ENCODE data around the gene TUBGCP3.
A peak's percentile ranks its signal among the peaks of the same experiment; 100 is the strongest.
"Not testable (repeated sequence)": the region's sequence is repeated elsewhere in the genome, so short reads cannot be mapped to it uniquely, and the experiment has no call there.

TUBGCP3 gene

DNA sequence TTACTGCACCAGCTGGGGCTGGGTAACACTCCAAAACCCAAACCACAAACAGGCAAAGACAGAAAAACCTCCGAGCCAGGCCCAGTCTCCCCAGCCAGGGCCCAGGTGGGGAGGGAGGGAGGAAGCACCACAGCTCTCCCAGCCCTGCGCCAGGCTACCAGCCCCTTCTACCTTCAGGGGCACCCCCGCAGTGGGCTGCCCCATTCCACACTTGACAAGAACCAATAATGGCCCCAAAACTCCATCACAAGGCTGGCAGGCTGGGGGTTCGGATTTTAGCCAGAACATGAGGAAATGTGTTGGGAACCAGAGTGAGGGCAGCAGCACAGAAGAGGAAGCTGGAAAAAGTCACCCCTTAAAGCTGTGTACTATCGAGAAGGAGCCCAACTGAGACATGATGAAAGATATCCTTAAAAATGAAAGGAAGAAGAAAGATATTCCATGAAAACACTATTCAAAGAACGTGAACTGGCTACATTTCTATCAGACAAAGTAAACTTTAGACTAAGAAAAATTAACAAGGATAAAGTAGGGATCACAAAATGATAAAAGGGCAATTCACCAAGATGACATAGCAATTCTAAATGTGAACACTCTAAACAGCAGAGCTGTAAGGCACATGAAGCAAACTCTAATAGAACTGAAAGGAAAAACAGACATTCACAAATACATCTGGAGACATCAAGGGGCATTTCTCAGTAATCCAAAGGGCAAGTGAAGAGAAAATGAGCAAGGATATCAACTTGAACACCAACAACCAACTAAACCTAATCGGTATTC lies 12.9 kb downstream of the TUBGCP3 start:
- no peak for DNase-seq

DNA sequence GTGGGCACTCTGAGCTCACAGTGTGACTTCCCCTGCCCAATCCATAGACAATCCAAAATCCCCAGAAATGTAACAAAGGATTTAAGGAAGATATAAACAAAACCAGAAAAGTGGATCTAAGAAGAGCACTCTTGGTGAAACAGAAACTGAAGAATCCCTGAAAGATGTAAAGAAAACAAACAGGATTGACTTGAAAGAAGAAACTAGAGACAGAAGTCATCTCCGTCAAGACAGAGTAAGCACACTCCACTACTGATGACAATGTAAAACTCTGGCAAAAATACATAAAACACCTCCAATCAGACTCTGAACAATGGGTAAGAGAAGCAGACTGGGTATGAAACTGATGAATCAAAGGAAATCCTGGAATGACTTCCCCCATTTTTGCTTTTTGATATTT lies 13.5 kb downstream of the TUBGCP3 start:
- DNase-seq = no peak

DNA sequence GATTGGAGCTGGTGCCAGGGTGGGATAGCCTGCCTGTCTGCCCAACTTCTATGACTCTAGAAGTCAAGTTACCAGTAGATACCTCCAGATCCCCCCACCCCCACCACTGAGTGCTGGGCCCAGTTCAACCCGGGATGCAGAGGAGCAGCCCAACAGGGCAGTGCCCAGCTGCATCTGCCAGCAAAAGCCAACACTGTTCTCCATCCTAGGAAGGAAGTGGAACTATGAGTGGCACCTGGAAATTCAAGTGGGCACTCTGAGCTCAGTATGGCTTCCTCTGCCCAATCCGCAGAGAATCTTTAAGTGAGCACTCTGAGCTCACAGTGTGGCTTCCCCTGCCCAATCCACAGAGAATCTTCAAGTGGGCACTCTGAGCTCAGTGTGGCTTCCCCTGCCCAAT lies 14.2 kb downstream of the TUBGCP3 start:
- DNase-seq = no peak

DNA sequence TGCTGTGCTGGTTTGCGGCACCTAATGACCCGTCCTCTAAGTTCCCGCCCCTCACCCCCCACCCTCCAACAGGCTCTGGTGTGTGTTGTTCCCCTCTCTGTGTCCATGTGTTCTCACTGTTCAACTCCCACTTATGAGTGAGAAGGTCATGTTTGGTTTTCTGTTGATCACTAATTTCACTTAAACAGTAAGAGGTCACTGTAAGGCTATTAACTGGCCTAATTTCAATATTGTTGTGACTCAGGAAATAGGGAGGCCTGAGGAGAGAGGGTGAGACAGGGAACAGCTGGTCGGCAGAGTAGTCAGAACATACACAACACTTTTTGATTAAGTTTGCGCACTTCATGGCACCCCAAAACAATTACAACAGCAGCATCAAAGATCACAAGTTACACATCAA lies 15.6 kb downstream of the TUBGCP3 start:
- DNase-seq = no peak

DNA sequence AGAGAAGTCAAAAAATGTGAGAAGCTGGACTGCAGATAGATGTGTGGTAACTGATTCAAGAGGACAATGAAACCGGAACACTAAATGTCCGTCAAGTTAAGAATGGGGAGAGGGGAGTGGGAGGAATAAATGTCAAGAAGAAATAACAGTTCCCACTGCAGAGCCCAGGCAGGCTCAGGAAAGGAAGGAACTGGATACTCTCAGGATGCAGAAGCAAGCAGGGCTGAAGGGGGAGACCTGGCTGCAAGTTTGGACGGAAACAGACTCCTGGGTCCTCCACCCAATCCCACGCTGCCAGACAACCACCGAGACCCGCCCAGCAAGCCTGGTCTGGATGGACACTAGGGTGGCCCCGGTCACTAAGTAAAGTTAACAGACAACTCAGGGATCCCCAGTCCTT lies 18.1 kb downstream of the TUBGCP3 start:
- no peak for DNase-seq

DNA sequence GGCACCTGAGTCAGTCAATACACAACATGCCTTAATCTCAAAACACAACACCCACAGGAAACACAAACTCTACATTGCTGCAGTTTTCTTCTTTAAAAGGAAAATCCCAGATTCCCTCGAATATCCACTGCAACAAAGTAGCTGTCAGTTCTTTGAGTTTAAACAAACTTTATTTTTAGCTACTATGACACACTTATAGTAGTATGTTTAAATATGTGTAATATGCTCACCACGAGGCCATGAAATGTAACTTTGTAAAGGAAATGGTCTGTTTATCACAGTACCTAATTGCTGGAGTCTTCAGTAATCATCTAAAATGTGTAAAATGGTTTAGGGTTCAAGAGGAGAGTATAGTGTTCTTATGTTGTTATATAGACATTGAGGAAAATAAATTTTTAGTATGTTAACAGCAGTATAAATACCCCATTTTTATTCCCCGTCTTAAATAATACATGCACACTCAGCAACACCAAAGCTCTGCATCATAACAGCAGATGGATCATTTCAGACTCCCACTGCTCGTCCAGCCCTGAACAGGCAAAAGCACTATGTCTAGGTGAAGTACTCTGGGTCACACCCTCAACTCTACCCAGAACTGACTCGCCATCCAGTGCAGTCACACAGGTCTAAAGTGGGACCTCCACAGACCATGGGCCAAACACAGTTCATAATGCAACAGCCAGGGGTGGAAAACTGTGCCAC lies 20.6 kb downstream of the TUBGCP3 start:
- DNase-seq = no peak

DNA sequence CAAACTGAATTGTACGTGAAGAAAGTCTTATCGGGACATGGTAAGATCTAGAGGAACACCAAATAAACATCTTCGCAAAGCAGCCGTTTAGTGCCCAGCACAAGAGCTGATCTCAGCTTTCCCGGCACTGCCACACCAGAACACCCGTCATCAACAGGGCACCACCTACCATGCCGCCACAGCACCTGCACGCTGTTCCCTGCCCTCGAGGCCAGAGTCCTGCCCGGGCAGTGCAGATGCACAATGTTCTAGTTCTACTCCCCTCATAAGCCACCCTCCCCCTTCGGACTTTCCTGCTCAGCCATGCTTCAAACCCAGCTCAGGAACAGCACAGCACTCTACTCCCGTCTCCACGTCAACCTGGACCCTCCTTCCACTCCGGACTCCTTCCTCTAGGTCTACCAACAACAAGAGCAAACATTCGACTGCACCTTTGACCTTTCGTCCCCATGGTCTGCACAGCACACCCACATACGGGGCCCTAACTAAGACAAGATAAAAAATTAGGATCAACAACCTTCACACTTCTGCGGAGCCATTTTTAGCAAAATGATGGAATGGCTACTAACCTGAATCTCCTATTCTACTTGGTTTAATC lies 25.1 kb downstream of the TUBGCP3 start:
- no peak for DNase-seq

DNA sequence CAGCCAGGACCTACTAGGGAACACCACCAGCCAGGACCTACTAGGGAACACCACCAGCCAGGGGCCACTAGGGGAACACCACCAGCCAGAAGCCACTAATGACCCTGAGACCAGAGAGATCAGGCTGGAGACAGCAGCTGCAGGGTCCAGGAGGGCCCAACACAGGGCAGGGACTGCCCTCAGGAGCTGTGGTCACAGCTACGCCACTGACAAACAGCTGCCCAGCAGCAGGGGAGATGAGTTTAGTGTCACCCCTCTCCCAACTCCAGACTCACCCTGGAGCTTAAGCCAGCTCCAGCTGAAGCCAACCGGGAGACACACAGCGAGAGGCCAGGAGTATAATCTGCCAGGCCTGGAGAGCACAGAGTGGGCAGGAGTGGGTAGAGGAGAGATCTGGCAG lies 25.7 kb downstream of the TUBGCP3 start:
- DNase-seq = no peak

DNA sequence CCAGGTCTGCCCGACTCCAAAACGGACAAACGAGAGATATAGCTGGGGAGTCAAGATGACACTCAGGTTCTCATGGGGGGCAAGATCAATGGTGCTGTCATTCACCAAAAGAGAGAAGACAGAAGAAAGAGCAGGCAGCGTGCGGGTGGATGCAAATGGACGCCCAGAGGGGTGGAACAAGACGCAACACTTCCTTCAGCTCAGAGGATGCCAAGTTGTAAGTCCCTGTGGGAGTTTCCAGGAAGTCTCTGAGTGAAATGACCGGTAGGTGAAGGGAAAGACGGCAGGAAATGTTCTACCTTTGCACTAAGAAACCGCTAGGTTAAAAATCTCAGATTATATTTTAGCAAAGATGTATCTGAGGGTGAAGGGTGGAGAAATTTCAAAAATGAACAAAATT lies 26.5 kb downstream of the TUBGCP3 start:
- no peak for DNase-seq

DNA sequence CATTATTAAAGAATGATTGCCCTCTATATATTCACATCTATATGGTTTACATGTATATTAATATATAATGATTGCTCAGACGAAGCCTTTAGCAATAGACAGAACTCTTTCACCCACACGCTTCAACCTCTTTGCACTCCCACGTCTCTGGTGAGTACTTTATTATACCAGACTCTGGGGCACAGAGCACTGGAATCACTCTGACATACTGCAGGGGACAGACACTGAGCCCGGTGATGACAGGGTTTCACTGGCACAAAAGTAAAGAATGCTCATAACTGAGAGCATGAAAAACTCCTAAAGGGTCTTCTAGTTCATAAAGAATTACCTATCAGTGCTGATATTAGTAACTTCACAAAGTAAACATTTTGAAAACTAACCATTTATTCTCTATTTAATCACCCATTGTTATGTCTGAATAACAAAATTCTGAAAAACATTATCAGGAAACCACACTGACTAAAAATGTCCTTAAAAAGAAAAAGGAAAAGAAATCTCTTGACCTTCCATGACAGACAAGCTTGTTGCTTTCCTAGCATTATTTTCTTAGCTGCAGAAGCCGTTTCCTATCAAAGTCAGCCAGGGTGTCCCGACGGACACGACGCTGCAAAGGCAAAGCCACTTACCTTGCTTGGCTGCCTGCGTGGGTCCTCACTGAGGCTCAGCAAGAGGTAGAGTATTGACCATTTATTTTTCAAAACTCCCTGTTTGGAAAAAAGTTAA lies 29.1 kb downstream of the TUBGCP3 start:
- no peak for DNase-seq

DNA sequence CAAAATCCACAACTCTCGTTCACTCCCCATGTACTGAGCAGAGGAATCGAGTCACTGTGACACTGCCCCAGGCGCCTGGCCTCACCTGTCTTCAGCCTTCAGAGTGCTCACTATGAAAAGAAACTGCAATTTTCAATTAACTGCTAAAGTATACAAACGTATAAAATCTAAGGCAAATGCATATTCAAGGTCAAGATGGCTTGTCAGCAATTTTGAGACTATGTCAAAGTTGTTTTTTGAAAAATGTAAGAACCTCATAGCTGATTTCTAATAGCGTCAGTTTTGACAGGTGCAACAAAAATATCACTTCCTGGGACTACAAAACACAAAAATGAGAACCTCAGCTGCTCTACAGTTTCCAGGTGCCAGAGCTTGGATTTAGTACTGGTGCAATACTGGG lies 31.4 kb downstream of the TUBGCP3 start:
- DNase-seq = no peak

DNA sequence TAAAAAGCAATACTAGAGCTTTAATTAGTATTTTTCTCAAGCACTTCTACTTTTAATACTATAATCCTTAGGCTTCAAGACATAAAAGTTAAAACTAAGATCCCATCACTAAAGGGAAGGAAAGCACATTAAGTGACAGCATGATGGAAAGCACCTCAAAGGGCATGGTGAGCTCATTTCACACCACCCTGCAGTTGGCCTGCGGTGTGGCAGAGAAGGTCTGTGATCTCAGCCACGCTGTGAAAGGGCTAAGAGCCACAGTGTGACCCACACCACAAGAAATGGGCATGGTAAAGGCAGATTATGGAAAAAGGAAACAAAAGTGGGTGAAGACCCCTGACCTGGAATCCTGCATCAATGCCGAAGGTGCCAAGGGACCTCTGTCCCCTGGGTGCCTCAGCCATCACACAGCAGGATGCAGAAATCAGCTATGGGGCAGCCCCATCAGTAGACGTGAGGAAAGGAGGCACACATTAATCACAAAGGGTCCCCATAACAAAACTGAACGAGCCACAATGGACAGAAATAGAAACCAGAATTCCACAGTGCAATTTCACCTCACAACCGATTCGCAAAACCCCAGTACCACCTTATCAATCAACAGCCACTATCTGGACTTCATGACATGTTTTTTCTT lies 33.6 kb downstream of the TUBGCP3 start:
- no peak for DNase-seq

DNA sequence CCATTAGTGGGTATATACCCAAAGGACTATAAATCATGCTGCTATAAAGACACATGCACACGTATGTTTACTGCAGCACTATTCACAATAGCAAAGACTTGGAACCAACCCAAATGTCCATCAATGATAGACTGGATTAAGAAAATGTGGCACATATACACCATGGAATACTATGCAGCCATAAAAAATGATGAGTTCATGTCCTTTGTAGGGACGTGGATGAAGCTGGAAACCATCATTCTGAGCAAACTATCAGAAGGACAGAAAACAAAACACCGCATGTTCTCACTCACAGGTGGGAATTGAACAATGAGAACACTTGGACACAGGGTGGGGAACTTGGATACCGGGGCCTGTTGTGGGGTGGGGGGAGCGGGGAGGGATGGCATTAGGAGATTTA lies 39.0 kb downstream of the TUBGCP3 start:
- DNase-seq = not testable (repeated sequence)

DNA sequence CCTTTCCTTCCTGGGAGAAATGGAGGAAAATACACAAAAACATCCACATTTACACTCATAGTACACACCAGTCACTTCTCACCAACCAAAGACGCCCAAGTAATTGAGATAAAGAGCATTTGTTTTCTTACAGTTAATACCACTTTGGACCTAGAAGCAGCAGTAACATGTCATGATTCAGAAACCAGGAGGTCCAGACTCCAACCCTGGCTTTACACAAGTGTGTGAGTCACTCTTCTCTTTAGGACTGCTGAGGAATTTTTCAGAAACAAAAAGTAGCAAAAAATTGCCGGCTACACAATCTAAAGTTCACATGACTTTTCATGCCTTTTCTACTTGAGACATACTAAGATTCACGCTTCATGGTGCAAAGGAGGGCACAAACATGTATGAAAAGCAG lies 42.1 kb downstream of the TUBGCP3 start:
- peak; percentile 65 for DNase-seq

DNA sequence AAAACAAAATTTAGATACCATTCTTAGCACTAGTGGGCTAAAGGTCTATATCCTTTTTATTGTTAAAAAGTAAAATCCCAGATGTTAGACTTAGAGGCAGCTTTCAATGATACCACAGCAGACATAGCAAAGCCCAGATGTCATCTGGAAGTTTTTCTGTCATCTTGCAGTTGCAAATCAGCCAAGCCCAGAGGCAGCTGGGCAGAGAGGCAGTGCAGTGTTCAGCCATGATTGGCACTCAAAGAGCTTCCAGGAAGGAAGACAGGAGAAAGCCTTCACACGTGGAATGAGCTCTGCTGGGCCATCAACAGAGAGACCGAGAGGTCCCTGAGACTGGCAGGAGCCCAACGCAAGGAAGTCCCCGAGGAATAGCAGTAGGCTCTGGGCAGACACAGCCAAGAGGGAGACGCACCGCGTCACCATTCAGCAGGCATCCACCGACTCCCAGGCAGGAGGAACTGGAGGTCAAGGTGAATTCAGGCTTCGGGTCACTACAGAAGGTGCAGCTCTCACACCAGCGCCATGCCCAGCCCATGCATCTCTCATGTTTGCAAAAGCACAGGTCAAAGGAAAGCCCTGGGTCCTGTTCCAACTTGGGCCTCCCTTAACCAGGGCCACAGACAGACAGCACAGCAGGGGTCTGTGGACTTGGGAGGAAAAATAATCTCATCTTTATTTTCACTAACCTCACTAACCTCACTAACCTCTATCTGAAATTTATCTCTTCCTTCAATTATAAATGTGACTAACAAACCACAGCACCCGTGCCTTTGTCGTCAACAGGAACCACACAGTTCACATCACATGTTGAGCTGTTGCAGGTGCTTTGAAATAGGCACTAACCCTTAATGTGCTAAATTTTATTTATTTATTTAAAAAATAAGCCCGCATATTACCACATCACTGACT lies 54.9 kb downstream of the TUBGCP3 start:
- DNase-seq = no peak

DNA sequence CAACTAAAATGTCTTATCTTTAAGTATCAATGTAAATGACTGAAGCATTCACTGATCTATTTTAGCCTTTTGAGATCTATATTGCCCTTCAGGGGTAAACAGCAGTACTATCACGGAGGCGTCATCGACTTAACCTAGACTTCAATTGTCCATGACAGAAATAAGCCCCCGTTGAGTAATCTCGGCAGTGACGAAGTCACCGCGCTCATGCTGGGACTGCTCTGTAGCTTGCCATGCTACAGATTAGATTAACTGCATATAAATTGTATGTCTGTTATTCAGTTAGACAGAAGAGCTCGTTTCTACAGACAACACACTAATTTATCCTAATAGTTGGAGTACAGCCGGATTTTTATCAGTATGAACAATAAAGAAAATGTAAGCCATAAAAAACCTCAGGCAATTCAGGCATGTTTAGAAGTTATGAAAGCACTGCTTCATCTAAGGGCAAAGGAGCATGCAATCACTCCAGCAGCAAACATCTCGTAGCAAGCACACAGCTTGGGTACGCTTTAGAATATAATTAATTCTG lies 56.6 kb downstream of the TUBGCP3 start:
- no peak for DNase-seq

DNA sequence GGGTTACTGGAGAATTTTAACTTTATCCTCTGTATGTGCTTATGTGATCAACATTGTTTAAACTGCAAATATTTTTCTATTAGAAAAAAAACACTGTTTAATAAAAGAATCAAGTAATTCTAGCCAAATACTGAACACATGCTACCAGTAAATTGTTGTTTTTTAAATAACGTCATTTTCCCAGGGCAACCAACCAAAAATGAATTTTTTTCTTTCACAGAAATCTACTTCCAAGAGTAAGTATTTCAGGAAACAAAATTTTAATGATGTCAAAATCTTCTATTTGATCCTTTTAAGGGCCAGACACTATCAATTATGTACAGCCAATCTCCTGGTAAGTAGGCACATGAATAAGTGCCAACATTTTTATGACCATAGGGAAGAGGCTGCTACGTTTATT lies 57.1 kb downstream of the TUBGCP3 start:
- no peak for DNase-seq

DNA sequence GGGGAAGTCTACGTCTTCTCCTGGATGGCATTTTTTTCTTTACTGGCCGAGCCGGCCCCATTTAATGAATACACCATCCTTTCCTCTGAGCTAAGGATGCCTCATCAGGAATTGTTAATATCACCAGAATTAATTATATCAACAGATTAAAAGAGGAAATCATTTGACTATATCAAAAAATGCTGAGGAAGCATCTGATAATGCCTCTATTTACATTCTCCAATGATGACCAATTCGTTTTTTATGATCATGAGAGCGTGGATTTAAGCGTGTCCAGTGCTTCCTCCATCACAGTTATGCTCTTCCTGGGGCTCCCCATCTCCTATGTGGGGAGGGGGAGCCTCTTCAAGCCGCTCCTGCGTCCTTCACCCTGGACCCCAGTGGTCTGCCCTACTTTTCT lies 58.7 kb downstream of the TUBGCP3 start:
- no peak for DNase-seq

DNA sequence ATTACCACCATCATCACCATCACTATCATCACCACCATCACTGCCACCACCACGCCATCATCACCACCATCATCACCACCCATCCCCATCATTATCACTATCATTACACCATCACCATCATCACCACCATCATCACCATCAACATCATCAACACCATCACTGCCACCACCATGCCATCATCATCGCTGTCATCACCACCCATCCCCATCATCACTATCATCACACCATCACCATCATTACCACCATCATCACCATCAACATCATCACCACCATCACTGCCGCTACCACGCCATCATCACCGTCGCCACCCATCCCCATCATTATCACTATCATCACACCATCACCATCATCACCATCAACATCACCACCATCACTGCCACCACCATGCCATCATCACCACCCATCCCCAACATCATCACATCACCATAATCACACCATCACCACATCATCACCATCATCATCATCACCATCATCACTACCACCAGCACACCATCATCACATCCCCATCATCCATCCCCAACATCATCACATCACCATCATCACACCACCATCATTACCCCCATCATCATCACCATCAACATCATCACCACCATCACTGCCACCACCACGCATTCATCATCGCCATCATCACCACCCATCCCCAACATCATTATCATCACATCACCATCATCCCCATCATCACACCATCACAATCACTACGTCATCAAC lies 61.7 kb downstream of the TUBGCP3 start:
- no peak for DNase-seq

DNA sequence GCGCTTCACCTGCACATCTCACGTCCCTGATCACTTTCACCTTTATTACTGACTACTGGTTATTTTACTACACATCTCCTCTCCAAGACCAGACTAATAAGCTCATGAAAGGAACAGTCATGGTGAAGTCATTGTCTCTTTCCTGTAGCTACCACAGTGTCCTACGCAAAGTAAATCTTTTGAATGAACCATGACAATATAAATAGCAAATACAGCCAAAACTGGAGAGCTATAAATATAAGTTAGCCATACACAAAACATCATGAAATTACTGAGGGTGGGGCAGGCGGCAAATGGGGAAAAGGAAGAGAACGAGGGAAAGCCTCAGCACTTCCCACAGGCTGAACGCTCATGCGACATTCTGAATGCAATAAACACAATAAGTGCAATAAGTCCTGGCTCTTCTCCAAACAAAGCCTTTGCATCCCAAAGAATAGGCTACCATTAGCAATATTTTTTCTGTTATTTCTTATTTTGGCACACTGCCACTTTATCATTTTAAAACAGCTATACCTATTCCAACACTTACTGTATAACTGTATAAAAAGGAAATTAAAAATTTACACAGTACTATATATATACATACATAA lies 62.5 kb downstream of the TUBGCP3 start:
- no peak for DNase-seq
